ENCODE measurements around the gene PWWP2B.

- TF ChIP-seq POLR2A (IDR thresholded peaks at IDR 0.05) = no peak
- no peak for TF ChIP-seq CTCF (IDR thresholded peaks at IDR 0.05)
Measured at GRCh38 chr10:132413226-132414205, 16.5 kb downstream of the PWWP2B start.

Measured in esophagus squamous epithelium (tissue), 4 donors.